HG03045 (cell line): ENCODE data around the gene ERG.

Source experiments
- ATAC-seq: cut with Tn5 transposase; IDR thresholded peaks from one replicate; pipeline ENCODE4 v1.9.1; 2021; ENCODE audit warnings: mild to moderate bottlenecking, moderate library complexity; ENCODE audit not compliant: unreplicated experiment

Gene ERG

GRCh38 chr21:38361324-38361723, 137.0 kb downstream of the ERG start:
- no peak for ATAC-seq

- ATAC-seq, result no peak
Observed at GRCh38 chr21:38359835-38360234, 138.4 kb downstream of the ERG start.

- no peak for ATAC-seq
Observed at GRCh38 chr21:38359090-38359489, 139.2 kb downstream of the ERG start.

- no peak for ATAC-seq
Observed at GRCh38 chr21:38358666-38359065, 139.6 kb downstream of the ERG start.

GRCh38 chr21:38358098-38358497, 140.2 kb downstream of the ERG start:
- ATAC-seq, result no peak

- ATAC-seq, result no peak
Observed at GRCh38 chr21:38356883-38357625, 141.2 kb downstream of the ERG start.

GRCh38 chr21:38355992-38356781, 142.1 kb downstream of the ERG start:
- peak; percentile 64 for ATAC-seq

- ATAC-seq, result no peak
Observed at GRCh38 chr21:38355353-38355752, 142.9 kb downstream of the ERG start.

GRCh38 chr21:38354746-38355145, 143.5 kb downstream of the ERG start:
- ATAC-seq, result no peak

GRCh38 chr21:38354231-38354630, 144.0 kb downstream of the ERG start:
- no peak for ATAC-seq

GRCh38 chr21:38352536-38353219, 145.6 kb downstream of the ERG start:
- ATAC-seq, result no peak

GRCh38 chr21:38351961-38352521, 146.2 kb downstream of the ERG start:
- ATAC-seq, result no peak

GRCh38 chr21:38351176-38351959, 146.9 kb downstream of the ERG start:
- no peak for ATAC-seq

- no peak for ATAC-seq
Observed at GRCh38 chr21:38350684-38351083, 147.6 kb downstream of the ERG start.

GRCh38 chr21:38349977-38350376, 148.3 kb downstream of the ERG start:
- ATAC-seq, result no peak

- ATAC-seq, result no peak
Observed at GRCh38 chr21:38349111-38349746, 149.0 kb downstream of the ERG start.

- no peak for ATAC-seq
Observed at GRCh38 chr21:38346286-38346685, 152.0 kb downstream of the ERG start.

GRCh38 chr21:38343691-38344090, 154.6 kb downstream of the ERG start:
- ATAC-seq, result no peak

GRCh38 chr21:38342739-38343138, 155.5 kb downstream of the ERG start:
- ATAC-seq, result no peak

- no peak for ATAC-seq
Observed at GRCh38 chr21:38341546-38342012, 156.7 kb downstream of the ERG start.
